ENCODE measurements around the gene UBA1.

DNA sequence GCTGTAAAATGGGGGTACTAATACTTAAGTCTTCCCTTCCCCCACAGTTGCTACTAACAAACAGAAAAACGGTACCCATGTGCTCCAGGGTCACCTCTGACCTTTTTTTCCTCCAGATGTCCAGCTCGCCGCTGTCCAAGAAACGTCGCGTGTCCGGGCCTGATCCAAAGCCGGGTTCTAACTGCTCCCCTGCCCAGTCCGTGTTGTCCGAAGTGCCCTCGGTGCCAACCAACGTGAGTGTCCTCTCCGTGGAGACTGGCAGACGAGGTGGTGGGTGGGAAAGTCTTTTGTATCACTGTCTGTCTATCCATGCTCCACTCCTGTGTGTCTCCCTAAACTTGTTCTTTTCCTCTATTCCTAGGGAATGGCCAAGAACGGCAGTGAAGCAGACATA, 5.1 kb downstream of the UBA1 start:
- TF ChIP-seq, protein P1, sequence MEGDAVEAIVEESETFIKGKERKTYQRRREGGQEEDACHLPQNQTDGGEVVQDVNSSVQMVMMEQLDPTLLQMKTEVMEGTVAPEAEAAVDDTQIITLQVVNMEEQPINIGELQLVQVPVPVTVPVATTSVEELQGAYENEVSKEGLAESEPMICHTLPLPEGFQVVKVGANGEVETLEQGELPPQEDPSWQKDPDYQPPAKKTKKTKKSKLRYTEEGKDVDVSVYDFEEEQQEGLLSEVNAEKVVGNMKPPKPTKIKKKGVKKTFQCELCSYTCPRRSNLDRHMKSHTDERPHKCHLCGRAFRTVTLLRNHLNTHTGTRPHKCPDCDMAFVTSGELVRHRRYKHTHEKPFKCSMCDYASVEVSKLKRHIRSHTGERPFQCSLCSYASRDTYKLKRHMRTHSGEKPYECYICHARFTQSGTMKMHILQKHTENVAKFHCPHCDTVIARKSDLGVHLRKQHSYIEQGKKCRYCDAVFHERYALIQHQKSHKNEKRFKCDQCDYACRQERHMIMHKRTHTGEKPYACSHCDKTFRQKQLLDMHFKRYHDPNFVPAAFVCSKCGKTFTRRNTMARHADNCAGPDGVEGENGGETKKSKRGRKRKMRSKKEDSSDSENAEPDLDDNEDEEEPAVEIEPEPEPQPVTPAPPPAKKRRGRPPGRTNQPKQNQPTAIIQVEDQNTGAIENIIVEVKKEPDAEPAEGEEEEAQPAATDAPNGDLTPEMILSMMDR (IDR thresholded peaks at IDR 0.05; ENCODE audit: low read length): no peak
- no peak for TF ChIP-seq EZH2 (optimal IDR thresholded peaks at IDR 0.05; ENCODE audit: low read depth, low read length)

Measured in MM.1S (cell line).